Adrenal gland (tissue), 5 donors: Measurements from ENCODE around the gene UMPS.

Experiments used
- POLR2A ChIP-seq, 2 donors: fragments of 450-650 bp; IDR thresholded peaks; one replicate each; pipeline ENCODE4 v1.6.1; 2017; ENCODE audit warnings: antibody characterized with exemption in 2 of 2, mild to moderate bottlenecking in 2 of 2, moderate library complexity in 1 of 2
- TF ChIP-seq, protein P1 (sequence below), 6 experiments: fragments of 450-650 bp in 4 of 6; fragments of 200-600 bp in 2 of 6; sonication (generic) in 1 of 6; IDR thresholded peaks; 1 replicate in 5 of 6; 2 replicates in 1 of 6; pipeline versions ENCODE4 v1.5.1 to v1.8.0; 2016 to 2021; ENCODE audit warnings: antibody characterized with exemption in 6 of 6, mild to moderate bottlenecking in 2 of 6, moderate library complexity in 1 of 6
- donor health status: DM: no; HTN: no; CAD: no.

DNA sequence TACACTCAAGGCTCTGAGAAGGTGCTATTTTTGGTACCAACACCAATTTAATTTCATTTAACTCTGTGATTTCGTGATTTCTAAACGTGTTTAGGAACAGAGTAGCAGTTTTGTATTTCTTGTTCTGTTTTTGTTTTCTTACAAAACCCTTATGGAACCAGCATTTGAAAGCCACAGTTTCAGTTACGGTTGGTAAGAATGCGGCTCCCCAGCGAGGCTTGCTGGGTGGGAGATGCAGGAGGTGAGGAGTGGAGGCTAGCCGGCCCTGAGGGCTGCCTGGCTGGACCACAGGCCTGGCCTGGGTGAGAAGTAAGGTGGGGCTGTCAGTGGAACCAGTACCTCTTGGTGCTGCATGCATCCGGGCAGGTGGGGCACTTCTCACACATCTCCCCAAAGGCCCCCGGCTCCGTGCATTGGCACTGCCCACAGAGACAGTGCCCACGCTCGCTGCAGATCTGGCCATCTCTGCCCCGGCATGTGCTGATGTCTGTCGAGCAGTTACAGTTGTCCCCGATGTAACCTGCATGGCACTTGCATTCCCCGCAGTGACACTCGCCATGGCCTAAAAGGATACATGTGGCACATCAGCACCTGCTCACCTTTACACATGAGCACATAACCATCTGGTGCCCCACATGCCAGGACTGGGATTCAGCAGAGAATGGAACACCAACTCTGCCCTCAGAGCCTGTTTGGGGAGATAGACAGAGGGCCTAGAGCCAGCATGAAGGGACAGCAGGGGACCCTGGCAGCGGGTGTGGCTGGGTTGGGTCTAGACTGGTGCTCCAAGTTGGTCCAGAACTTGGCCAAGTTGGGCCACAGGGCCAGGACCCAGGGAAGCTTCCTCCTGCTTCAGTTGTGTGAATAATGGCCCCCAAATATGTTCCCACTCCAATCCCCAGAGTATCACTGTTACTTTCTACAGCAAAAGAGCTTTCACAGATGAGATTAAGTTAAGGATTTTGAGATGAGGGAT, 43.4 kb downstream of the UMPS start:
- TF ChIP-seq, protein P1, sequence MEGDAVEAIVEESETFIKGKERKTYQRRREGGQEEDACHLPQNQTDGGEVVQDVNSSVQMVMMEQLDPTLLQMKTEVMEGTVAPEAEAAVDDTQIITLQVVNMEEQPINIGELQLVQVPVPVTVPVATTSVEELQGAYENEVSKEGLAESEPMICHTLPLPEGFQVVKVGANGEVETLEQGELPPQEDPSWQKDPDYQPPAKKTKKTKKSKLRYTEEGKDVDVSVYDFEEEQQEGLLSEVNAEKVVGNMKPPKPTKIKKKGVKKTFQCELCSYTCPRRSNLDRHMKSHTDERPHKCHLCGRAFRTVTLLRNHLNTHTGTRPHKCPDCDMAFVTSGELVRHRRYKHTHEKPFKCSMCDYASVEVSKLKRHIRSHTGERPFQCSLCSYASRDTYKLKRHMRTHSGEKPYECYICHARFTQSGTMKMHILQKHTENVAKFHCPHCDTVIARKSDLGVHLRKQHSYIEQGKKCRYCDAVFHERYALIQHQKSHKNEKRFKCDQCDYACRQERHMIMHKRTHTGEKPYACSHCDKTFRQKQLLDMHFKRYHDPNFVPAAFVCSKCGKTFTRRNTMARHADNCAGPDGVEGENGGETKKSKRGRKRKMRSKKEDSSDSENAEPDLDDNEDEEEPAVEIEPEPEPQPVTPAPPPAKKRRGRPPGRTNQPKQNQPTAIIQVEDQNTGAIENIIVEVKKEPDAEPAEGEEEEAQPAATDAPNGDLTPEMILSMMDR (IDR thresholded peaks at IDR 0.05) = no peak
- TF ChIP-seq POLR2A (IDR thresholded peaks at IDR 0.05) = no peak
